HG03060 (cell line): ENCODE data around the gene KATNAL1.

Experiments
- ATAC-seq: cut with Tn5 transposase; IDR thresholded peaks from one replicate; pipeline ENCODE4 v1.9.1; 2021; ENCODE audit warnings: low read depth, moderate number of reproducible peaks; ENCODE audit not compliant: unreplicated experiment

The KATNAL1 gene

GRCh38 chr13:30172593-30173302 lies 134.6 kb downstream of the KATNAL1 start:
- no peak for ATAC-seq

- ATAC-seq: no peak
Measured at GRCh38 chr13:30170569-30170968, 136.8 kb downstream of the KATNAL1 start.

- ATAC-seq: no peak
Measured at GRCh38 chr13:30169442-30169841, 137.9 kb downstream of the KATNAL1 start.

DNA sequence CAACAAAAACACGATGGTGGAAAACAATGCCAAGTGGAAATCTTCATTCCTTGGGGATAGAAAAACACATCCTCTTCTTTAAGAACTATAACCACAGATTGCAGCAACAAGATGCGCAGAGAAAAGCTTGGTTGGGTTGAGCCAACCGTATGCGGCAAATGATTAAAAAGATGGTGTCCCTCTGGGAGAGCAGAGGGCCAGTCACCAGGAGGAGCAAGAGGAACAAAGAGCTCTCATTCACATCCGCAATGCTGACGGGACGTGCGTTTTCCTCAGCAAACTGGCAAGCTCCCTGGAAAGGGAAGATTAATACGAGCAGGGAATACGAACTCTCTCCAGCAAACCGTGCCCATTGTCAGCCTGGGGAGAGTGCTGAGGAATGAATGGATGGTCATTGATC lies 141.6 kb downstream of the KATNAL1 start:
- ATAC-seq: no peak

- no peak for ATAC-seq
Measured at GRCh38 chr13:30165071-30165470, 142.3 kb downstream of the KATNAL1 start.

GRCh38 chr13:30164146-30164545 lies 143.2 kb downstream of the KATNAL1 start:
- no peak for ATAC-seq

DNA sequence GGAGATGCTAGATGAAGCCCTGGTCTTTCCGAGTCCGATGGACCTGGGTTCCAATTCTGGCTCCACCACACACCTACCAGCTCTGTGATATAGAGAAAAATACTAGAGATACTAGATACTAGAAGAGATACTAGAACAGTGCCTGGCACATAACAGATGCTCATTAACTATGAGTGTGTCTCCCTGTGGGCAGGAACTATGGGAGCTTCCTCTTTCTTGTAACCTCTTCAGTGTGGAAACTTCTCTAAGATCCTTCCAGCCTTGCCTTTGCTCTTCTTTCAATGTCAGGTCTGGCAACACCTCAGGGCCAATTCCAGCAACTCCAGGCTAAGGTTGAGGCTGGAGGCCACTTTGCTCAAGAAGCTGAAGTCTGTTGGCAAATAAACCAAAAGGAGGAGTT lies 143.9 kb downstream of the KATNAL1 start:
- no peak for ATAC-seq

DNA sequence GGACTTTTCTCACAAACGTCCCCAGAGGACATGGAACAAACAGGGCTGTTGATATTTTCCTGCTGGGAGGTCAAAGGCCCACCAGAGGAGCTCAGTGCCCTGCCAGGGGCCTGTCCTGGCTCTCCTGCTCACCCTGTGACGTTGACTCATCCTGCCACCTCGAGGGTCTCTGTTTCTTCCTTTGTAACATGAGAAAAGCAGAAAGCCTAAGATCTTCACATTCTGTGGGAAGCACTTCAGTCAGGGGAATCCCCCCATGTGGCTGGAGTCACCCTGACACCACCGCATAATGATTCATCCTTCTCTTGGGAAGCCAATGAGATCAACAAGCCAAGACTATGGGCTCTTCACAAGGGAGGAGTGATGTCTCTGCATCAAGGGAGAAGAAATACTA lies 147.9 kb downstream of the KATNAL1 start:
- no peak for ATAC-seq

DNA sequence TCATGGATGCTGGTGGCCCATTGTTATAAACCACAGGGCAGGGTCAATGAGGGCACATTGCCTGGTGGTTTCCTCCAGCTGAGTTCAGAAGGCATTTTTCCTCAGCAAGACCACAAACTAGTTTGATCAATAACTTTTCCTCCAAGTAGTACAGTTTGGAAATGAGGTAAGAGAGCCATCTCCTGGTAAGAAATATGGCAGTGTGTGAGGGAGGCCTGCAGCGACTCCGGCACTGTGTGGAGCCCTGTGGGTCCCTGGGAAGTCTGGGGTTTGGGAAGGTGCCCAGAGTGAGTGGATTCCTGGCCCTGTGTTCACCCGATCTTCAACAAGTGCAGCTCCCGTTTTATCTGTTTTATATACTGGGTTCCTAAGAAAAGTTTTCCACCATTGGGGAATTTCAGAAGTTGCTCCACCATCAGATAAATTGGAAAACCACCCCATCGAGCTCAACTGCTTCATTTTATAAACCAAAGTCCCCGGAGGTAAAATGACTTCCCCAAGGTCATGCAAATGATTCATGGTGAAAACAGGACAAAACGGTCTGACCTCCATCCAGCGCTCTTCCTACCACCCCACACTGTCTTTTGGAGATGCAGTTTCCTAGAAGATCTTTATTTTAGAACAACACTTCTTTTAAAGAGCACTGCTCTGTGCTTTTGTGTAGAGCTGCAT lies 148.4 kb downstream of the KATNAL1 start:
- ATAC-seq: no peak

DNA sequence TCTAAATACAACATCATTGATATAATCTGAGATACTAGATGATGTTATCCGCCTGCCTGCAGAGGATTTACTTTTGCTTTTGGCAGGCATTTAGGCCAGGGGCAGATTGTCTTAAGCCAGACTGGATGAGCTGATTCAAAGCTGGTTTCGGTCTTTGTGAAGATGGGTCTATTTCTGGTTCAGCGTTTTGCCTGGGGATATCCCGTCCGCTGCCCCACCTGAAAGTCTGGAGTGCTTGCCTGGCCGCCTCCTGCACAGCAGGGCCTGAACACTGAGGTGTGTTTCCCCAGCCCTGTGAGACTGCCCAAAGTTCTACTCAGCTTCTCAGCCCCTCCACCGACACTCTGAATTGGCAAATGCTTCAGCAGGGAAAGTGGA lies 149.7 kb downstream of the KATNAL1 start:
- ATAC-seq: peak; percentile 43

- ATAC-seq: peak; percentile 19
Measured at GRCh38 chr13:30156826-30157615, 150.3 kb downstream of the KATNAL1 start.

GRCh38 chr13:30156270-30156669 lies 151.1 kb downstream of the KATNAL1 start:
- ATAC-seq: no peak

DNA sequence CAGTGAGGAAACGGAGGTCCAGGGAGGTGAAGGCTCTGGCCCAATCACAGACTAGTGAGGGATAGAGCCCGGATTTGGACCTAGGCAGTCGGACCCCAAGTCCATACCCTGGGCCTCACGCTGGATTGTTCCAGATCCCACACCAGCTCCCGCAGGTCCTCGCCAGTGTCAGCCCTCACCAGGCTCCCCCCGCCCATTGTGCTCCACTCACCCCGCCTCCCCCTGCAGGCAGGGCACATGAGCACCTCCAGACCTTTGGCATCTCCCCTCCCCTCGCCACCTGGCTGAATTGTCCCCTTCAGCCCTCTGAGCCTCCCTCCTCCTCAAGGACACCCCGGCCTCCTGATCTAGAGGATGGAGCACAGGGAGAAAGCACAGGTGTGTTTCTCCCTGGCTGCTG lies 152.4 kb downstream of the KATNAL1 start:
- ATAC-seq: no peak

DNA sequence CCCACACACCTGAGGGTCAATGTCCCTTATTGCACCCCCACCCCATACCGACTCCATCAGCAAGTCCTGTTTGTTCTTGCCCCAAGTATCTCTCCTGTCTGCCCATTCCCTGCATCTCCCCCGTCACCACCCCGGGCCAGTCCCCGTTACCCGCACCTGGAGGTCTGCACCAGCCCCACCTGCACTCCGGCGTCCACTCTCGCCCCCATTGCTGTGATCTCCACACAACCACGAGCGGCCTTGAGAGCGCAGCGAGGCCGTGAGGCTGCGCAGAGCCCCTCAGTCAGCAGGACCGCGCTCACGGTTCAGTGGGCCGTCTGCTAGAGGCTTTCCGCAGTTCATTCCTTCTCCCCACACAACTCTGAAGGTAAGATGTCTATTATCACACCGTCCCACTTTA lies 152.8 kb downstream of the KATNAL1 start:
- ATAC-seq: no peak

- ATAC-seq: no peak
Measured at GRCh38 chr13:30153545-30154426, 153.6 kb downstream of the KATNAL1 start.
